ENCODE results near the gene TNFSF12. TPM values are rescaled to one million over a fixed set of nuclear protein-coding genes. Genes with fewer than 3 reads are reported as not detected.

TNFSF12 gene
- polyA plus RNA-seq, 1 of the 3 experiments (the other 2 are of a cell fraction) = 47.6 TPM

- DNase-seq = no peak
- H3K36me3 ChIP-seq (replicated peaks in 1 of 2; ENCODE audit: control insufficient read depth in 1 of 2, insufficient read depth in 2 of 2, low read length in 1 of 2) = peaks cover 46 to 55% of the 10 kb centered on the region in 2 experiments
- CTCF ChIA-PET = interaction anchor here (0.6 to 11.6 kb wide), 5 partner anchors 14 to 325 kb away, joined by 3 to 236 read pairs (median 3); partner anchors contain the start of genes SENP3 and TNFSF13
These were observed 40.7 kb upstream of the TNFSF12 start for GRCh38 chr17:7508145-7508544.

GRCh38 chr17:7508846-7509245 is 40.0 kb upstream of the TNFSF12 start:
- POLR2A ChIA-PET = interaction anchor here (0.8 kb wide), 1 partner anchor 80 kb away, joined by 3 read pairs; no protein-coding TSS in a partner anchor

More at GRCh38 chr17:7508145-7508544, 40.7 kb upstream of the TNFSF12 start:
- WGBS (ENCODE audit: low lambda C conversion rate) = 92% methylated on average over 10 of the region's 11 CpGs
- H2AFZ ChIP-seq (ENCODE audit: low read depth) = no peak overlapping the region
- H3K9me3 ChIP-seq = no peaks in the 10 kb centered on the region
- no peaks in the 10 kb centered on the region for H3K9me2 ChIP-seq
- POLR2A ChIA-PET = no interaction called here
- no peaks in the 10 kb centered on the region for H4K20me1 ChIP-seq (ENCODE audit: insufficient read depth)
- no peaks in the 10 kb centered on the region for H3K79me2 ChIP-seq (ENCODE audit: insufficient read depth)
- H3K4me1 ChIP-seq (ENCODE audit: control insufficient read depth in 1 of 2, insufficient read depth in 2 of 2, low read depth in 1 of 2, low read length in 1 of 2) = no peaks in the 10 kb centered on the region
- no peak overlapping the region for H3K9ac ChIP-seq
- no peak overlapping the region for H3K4me2 ChIP-seq
- H3K27ac ChIP-seq (ENCODE audit: low read depth in 2 of 2, low read length in 1 of 2) = no peak overlapping the region
- H3F3A ChIP-seq (replicated peaks; ENCODE audit: insufficient read depth) = peaks cover 8% of the 10 kb centered on the region
- no peak for TF ChIP-seq SIN3A (IDR thresholded peaks at IDR 0.05; ENCODE audit: borderline replicate concordance, low read depth, low read length)
- no peak for TF ChIP-seq GABPA (IDR thresholded peaks at IDR 0.05; ENCODE audit: low read depth)
- TF ChIP-seq RFX5 (IDR thresholded peaks at IDR 0.05; ENCODE audit: low read length) = no peak
- TF ChIP-seq USF1 (IDR thresholded peaks at IDR 0.05; ENCODE audit: borderline replicate concordance, low read depth) = no peak
- no peak for TF ChIP-seq TAF1 (IDR thresholded peaks at IDR 0.05; ENCODE audit: borderline replicate concordance, low read depth, low read length)
- TF ChIP-seq MXI1 (IDR thresholded peaks at IDR 0.05; ENCODE audit: low read depth, low read length) = no peak
- TF ChIP-seq FOSL2 (IDR thresholded peaks at IDR 0.05; ENCODE audit: borderline replicate concordance, low read depth) = no peak
- H3K4me3 ChIP-seq (ENCODE audit: low read depth in 2 of 2, low read length in 1 of 2) = no peak overlapping the region
- H3K27me3 ChIP-seq (ENCODE audit: insufficient read depth) = no peaks in the 10 kb centered on the region

More at GRCh38 chr17:7508846-7509245, 40.0 kb upstream of the TNFSF12 start:
- Histone ChIP-seq H3K9ac (no peak overlapping the region), H3K27me3 (ENCODE audit: insufficient read depth) (no peaks in the 10 kb centered on the region), H3F3A (replicated peaks; ENCODE audit: insufficient read depth) (peaks cover 8% of the 10 kb centered on the region), H3K9me2 (no peaks in the 10 kb centered on the region), H2AFZ (ENCODE audit: low read depth) (no peak overlapping the region), H3K36me3 (replicated peaks in 1 of 2; ENCODE audit: control insufficient read depth in 1 of 2, insufficient read depth in 2 of 2, low read length in 1 of 2) (peaks cover 39 to 54% of the 10 kb centered on the region in 2 experiments), H3K4me1 (ENCODE audit: control insufficient read depth in 1 of 2, insufficient read depth in 2 of 2, low read depth in 1 of 2, low read length in 1 of 2) (no peaks in the 10 kb centered on the region), H3K4me3 (ENCODE audit: low read depth in 2 of 2, low read length in 1 of 2) (no peak overlapping the region), H3K4me2 (no peak overlapping the region), H4K20me1 (ENCODE audit: insufficient read depth) (no peaks in the 10 kb centered on the region), H3K9me3 (no peaks in the 10 kb centered on the region), H3K27ac (ENCODE audit: low read depth in 2 of 2, low read length in 1 of 2) (no peak overlapping the region), H3K79me2 (ENCODE audit: insufficient read depth) (no peaks in the 10 kb centered on the region)
- CTCF ChIA-PET = interaction anchor here (0.6 to 11.6 kb wide), 4 partner anchors 50 to 156 kb away, joined by 3 to 236 read pairs (median 6); partner anchors contain the start of genes SENP3, SOX15 and TNFSF13
- no peak for DNase-seq
- TF ChIP-seq USF2 (IDR thresholded peaks at IDR 0.05; ENCODE audit: borderline replicate concordance, low read depth, low read length) (no peak), ZBTB33 (IDR thresholded peaks at IDR 0.05; ENCODE audit: borderline replicate concordance, low read depth) (no peak), FOXM1 (IDR thresholded peaks at IDR 0.05; ENCODE audit: low read depth) (no peak), EP300 (IDR thresholded peaks at IDR 0.05; ENCODE audit: borderline replicate concordance in 1 of 2, low read depth in 1 of 2, low read length in 1 of 2) (no peak), YY1 (IDR thresholded peaks at IDR 0.05; ENCODE audit: low read depth) (no peak), FOSL2 (IDR thresholded peaks at IDR 0.05; ENCODE audit: borderline replicate concordance, low read depth) (no peak)
- WGBS (ENCODE audit: low lambda C conversion rate) = 86% methylated on average over 9 of the region's 9 CpGs
